Mesenchymal stem cell (in vitro differentiated cells and primary cell): ENCODE measurements around the gene APOBEC4.

Source experiments
- DNase-seq: peaks from one replicate; pipeline ENCODE4 v3.0.0-alpha.2; 2013
- H2AFZ ChIP-seq: one replicate; pipeline ENCODE4 v1.6.1; 2013; ENCODE audit warnings: low read depth, mild to moderate bottlenecking, control low read depth, inconsistent platforms, low read length, moderate library complexity
- H2AK5ac ChIP-seq: 2 replicates; pipeline ENCODE4 v1.6.1; 2013; ENCODE audit warnings: low read length, moderate library complexity, mild to moderate bottlenecking, inconsistent platforms; ENCODE audit not compliant: severe bottlenecking
- H2BK120ac ChIP-seq: one replicate; pipeline ENCODE4 v1.6.1; 2013; ENCODE audit warnings: low read depth, mild to moderate bottlenecking, inconsistent platforms, low read length, moderate library complexity
- H2BK12ac ChIP-seq, 2 experiments: one replicate each; pipeline ENCODE4 v1.6.1; 2013; ENCODE audit warnings: inconsistent platforms in 2 of 2, low read length in 2 of 2, mild to moderate bottlenecking in 2 of 2, moderate library complexity in 2 of 2, control low read depth in 1 of 2
- H2BK15ac ChIP-seq: one replicate; pipeline ENCODE4 v1.6.1; 2013; ENCODE audit warnings: mild to moderate bottlenecking, low read depth, inconsistent platforms; ENCODE audit not compliant: poor library complexity, severe bottlenecking
- H2BK5ac ChIP-seq: 2 replicates; pipeline ENCODE4 v1.6.1; 2013; ENCODE audit warnings: low read depth, mild to moderate bottlenecking, low read length, control low read depth, inconsistent platforms; ENCODE audit not compliant: poor library complexity, severe bottlenecking
- H3K14ac ChIP-seq, 2 experiments: one replicate each; pipeline ENCODE4 v1.6.1; 2013; ENCODE audit warnings: inconsistent platforms in 2 of 2, low read length in 2 of 2, control low read depth in 1 of 2, mild to moderate bottlenecking in 1 of 2, moderate library complexity in 1 of 2
- H3K18ac ChIP-seq, 2 experiments: one replicate each; pipeline ENCODE4 v1.6.1; 2013; ENCODE audit warnings: inconsistent platforms in 2 of 2, low read length in 2 of 2, control low read depth in 1 of 2, low read depth in 1 of 2, mild to moderate bottlenecking in 1 of 2
- H3K23ac ChIP-seq, 2 experiments: one replicate each; pipeline ENCODE4 v1.6.1; 2013; ENCODE audit warnings: inconsistent platforms in 2 of 2, low read length in 2 of 2, mild to moderate bottlenecking in 2 of 2, moderate library complexity in 2 of 2, control low read depth in 1 of 2
- H3K27ac ChIP-seq: 2 replicates; pipeline ENCODE4 v1.5.1; 2013; ENCODE audit warnings: mild to moderate bottlenecking, moderate library complexity, low read length, control low read depth, inconsistent platforms; ENCODE audit not compliant: poor library complexity, severe bottlenecking
- H3K27me3 ChIP-seq, 2 experiments: 2 replicates each; pipeline versions ENCODE4 v1.6.1 to v1.7.0; 2013; ENCODE audit warnings: low read length in 2 of 2, mild to moderate bottlenecking in 2 of 2, moderate library complexity in 2 of 2, control low read depth in 1 of 2, inconsistent platforms in 1 of 2; ENCODE audit not compliant: control insufficient read depth in 1 of 2, insufficient read depth in 1 of 2
- H3K36me3 ChIP-seq, 2 experiments: 2 replicates each; pipeline versions ENCODE4 v1.6.1 to v1.7.0; 2013; ENCODE audit warnings: low read length in 2 of 2, control low read depth in 1 of 2, inconsistent platforms in 1 of 2, low read depth in 1 of 2, mild to moderate bottlenecking in 1 of 2; ENCODE audit not compliant: insufficient read depth in 2 of 2, control insufficient read depth in 1 of 2
- H3K4ac ChIP-seq, 2 experiments: one replicate each; pipeline ENCODE4 v1.6.1; 2013; ENCODE audit warnings: inconsistent platforms in 2 of 2, low read length in 2 of 2, mild to moderate bottlenecking in 2 of 2, moderate library complexity in 2 of 2, control low read depth in 1 of 2, low read depth in 1 of 2
- H3K4me1 ChIP-seq: 2 replicates; pipeline ENCODE4 v1.6.1; 2013; ENCODE audit warnings: low read depth, low read length, control low read depth; ENCODE audit not compliant: control insufficient read depth, insufficient read depth
- H3K4me2 ChIP-seq: 2 replicates; pipeline ENCODE4 v1.6.1; 2013; ENCODE audit warnings: low read length, mild to moderate bottlenecking, inconsistent platforms; ENCODE audit not compliant: poor library complexity, severe bottlenecking
- H3K4me3 ChIP-seq, 2 experiments: 2 replicates each; pipeline versions ENCODE4 v1.5.1 to v1.7.0; 2013; ENCODE audit warnings: low read length in 2 of 2, mild to moderate bottlenecking in 2 of 2, control low read depth in 1 of 2, low read depth in 1 of 2; ENCODE audit not compliant: insufficient read depth in 1 of 2
- H3K79me1 ChIP-seq: replicated peaks from 2 replicates; pipeline ENCODE4 v1.6.1; 2013; ENCODE audit warnings: mild to moderate bottlenecking, control low read depth, low read length, inconsistent platforms; ENCODE audit not compliant: poor library complexity, severe bottlenecking
- H3K9ac ChIP-seq: 2 replicates; pipeline ENCODE4 v1.7.0; 2013; ENCODE audit warnings: mild to moderate bottlenecking, low read length, moderate library complexity
- H3K9me3 ChIP-seq: 2 replicates; pipeline ENCODE4 v1.7.0; 2013; ENCODE audit warnings: mild to moderate bottlenecking, low read length; ENCODE audit not compliant: control insufficient read depth
- H4K8ac ChIP-seq: one replicate; pipeline ENCODE4 v1.6.1; 2013; ENCODE audit warnings: inconsistent platforms, mild to moderate bottlenecking, low read length, moderate library complexity
- H4K91ac ChIP-seq: one replicate; pipeline ENCODE4 v1.6.1; 2013; ENCODE audit warnings: mild to moderate bottlenecking, low read length, inconsistent platforms
- WGBS: methylation state at CpG from one replicate; pipeline ENCODE4 v1.1.7; 2013; ENCODE audit warnings: mixed read lengths; 5-methylcytosine and 5-hydroxymethylcytosine counted together

APOBEC4 gene

GRCh38 chr1:183678819-183679218 lies 25.7 kb upstream of the APOBEC4 start:
- H4K91ac ChIP-seq, result no peak overlapping the region
- 56% methylated on average over 1 of the region's 3 CpGs for WGBS
- H2BK120ac ChIP-seq, result no peak overlapping the region
- no peak overlapping the region for H3K18ac ChIP-seq
- no peak overlapping the region for H3K4me2 ChIP-seq
- H3K9ac ChIP-seq, result no peak overlapping the region
- no peaks in the 10 kb centered on the region for H3K79me1 ChIP-seq
- H4K8ac ChIP-seq, result no peak overlapping the region
- DNase-seq, result no peak
- H3K27ac ChIP-seq, result no peak overlapping the region
- H3K4me3 ChIP-seq, result no peak overlapping the region
- no peaks in the 10 kb centered on the region for H3K36me3 ChIP-seq
- H3K14ac ChIP-seq, result no peak overlapping the region
- H3K27me3 ChIP-seq, result no peaks in the 10 kb centered on the region
- no peak overlapping the region for H2AK5ac ChIP-seq
- no peaks in the 10 kb centered on the region for H3K9me3 ChIP-seq
- no peak overlapping the region for H2AFZ ChIP-seq
- no peak overlapping the region for H2BK12ac ChIP-seq
- H3K4me1 ChIP-seq, result no peaks in the 10 kb centered on the region
- H3K23ac ChIP-seq, result no peak overlapping the region
- H2BK5ac ChIP-seq, result no peak overlapping the region
- H2BK15ac ChIP-seq, result no peak overlapping the region
- no peak overlapping the region for H3K4ac ChIP-seq

- H3K36me3 ChIP-seq, result no peaks in the 10 kb centered on the region
- no peak overlapping the region for H3K4ac ChIP-seq
- H3K27me3 ChIP-seq, result no peaks in the 10 kb centered on the region
- H4K8ac ChIP-seq, result no peak overlapping the region
- H2BK5ac ChIP-seq, result no peak overlapping the region
- H3K79me1 ChIP-seq, result no peaks in the 10 kb centered on the region
- 33% methylated on average over 2 of the region's 2 CpGs for WGBS
- H2BK12ac ChIP-seq, result no peak overlapping the region
- H3K4me2 ChIP-seq, result no peak overlapping the region
- peak; percentile 75 for DNase-seq
- no peak overlapping the region for H3K23ac ChIP-seq
- no peak overlapping the region for H2BK120ac ChIP-seq
- H3K14ac ChIP-seq, result no peak overlapping the region
- peak overlapping the region; percentile 37 for H3K9ac ChIP-seq
- H3K4me1 ChIP-seq, result no peaks in the 10 kb centered on the region
- no peak overlapping the region for H2AK5ac ChIP-seq
- no peak overlapping the region for H3K27ac ChIP-seq
- no peak overlapping the region for H2BK15ac ChIP-seq
- no peaks in the 10 kb centered on the region for H3K9me3 ChIP-seq
- H4K91ac ChIP-seq, result no peak overlapping the region
- peak overlapping the region in 1 of 2 experiments; percentile 38 for H3K4me3 ChIP-seq
- no peak overlapping the region for H3K18ac ChIP-seq
- H2AFZ ChIP-seq, result no peak overlapping the region
Observed at GRCh38 chr1:183676586-183677189, 23.6 kb upstream of the APOBEC4 start.

GRCh38 chr1:183675883-183676585 lies 22.9 kb upstream of the APOBEC4 start:
- no peak overlapping the region for H3K27ac ChIP-seq
- no peaks in the 10 kb centered on the region for H3K4me1 ChIP-seq
- H3K9me3 ChIP-seq, result peaks cover 5% of the 10 kb centered on the region
- no peak overlapping the region for H2AFZ ChIP-seq
- H3K4me2 ChIP-seq, result no peak overlapping the region
- no peak overlapping the region for H3K18ac ChIP-seq
- H2AK5ac ChIP-seq, result no peak overlapping the region
- no peak overlapping the region for H2BK120ac ChIP-seq
- no peak overlapping the region for H3K14ac ChIP-seq
- no peak for DNase-seq
- H3K4ac ChIP-seq, result no peak overlapping the region
- H3K4me3 ChIP-seq, result peak overlapping the region in 1 of 2 experiments; percentile 38
- H2BK15ac ChIP-seq, result no peak overlapping the region
- no peaks in the 10 kb centered on the region for H3K27me3 ChIP-seq
- H3K36me3 ChIP-seq, result no peaks in the 10 kb centered on the region
- H3K9ac ChIP-seq, result peak overlapping the region; percentile 37
- H4K91ac ChIP-seq, result no peak overlapping the region
- H2BK12ac ChIP-seq, result peak overlapping the region in 1 of 2 experiments; percentile 23
- H3K23ac ChIP-seq, result no peak overlapping the region
- WGBS, result 95% methylated on average over 3 of the region's 3 CpGs
- H4K8ac ChIP-seq, result no peak overlapping the region
- H3K79me1 ChIP-seq, result no peaks in the 10 kb centered on the region
- H2BK5ac ChIP-seq, result no peak overlapping the region

GRCh38 chr1:183675381-183675780 lies 22.3 kb upstream of the APOBEC4 start:
- Histone ChIP-seq H2BK5ac (no peak overlapping the region), H3K4me1 (no peaks in the 10 kb centered on the region), H3K36me3 (no peaks in the 10 kb centered on the region), H2AK5ac (no peak overlapping the region), H3K14ac (no peak overlapping the region), H3K27ac (no peak overlapping the region), H2BK120ac (no peak overlapping the region), H2BK12ac (no peak overlapping the region), H2BK15ac (no peak overlapping the region), H3K18ac (no peak overlapping the region), H3K79me1 (no peaks in the 10 kb centered on the region), H2AFZ (no peak overlapping the region), H4K91ac (no peak overlapping the region), H3K23ac (no peak overlapping the region), H3K9ac (no peak overlapping the region), H3K4me3 (no peak overlapping the region), H4K8ac (no peak overlapping the region), H3K4me2 (no peak overlapping the region), H3K4ac (no peak overlapping the region), H3K9me3 (peaks cover 5% of the 10 kb centered on the region), H3K27me3 (no peaks in the 10 kb centered on the region)
- DNase-seq, result no peak
